ENCODE measurements around the gene OAF. TPM values are rescaled to one million over a fixed set of nuclear protein-coding genes. Genes with fewer than 3 reads are reported as not detected.

Gene OAF
- total and polyA plus RNA-seq, 10 donors, result 10.6 to 148 (median 73.6) TPM

DNA sequence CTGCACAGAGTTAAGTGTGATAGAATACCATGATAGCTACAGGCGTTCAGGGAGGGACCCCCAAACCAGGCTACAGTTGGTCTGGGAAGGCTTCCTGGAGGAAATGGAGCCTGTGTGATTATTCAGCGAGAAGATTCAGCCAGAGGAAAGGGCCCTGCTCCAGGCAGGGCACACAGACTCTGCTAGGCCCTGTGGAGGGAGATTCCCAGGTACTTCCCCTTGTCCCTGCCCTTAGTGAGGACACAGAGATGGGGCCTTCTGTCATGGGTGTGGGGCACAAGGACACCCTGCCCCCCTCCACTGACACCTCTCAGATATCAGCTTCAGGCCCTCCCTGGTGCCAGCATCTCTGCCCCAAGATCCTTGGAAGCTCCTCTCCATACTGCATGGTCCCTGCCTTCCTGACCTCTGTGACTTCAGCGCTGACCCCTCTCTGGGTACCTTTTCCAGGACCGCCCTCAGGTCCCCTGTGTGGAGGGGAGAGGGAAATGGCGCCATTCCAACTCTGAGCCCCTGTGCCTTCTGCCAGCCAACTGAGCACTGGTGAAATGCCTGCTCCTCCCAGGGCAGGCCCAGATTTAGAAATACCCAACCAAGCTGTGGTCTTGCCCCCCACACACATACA is 16.5 kb downstream of the OAF start:
- Histone ChIP-seq H3K36me3 (peaks cover 0 to 36% (median 0%) of the 10 kb centered on the region in 6 donors), H3K9me3 (no peaks in the 10 kb centered on the region), H3K27me3 (replicated peaks in 1 of 7) (peaks cover 0 to 7% (median 0%) of the 10 kb centered on the region in 7 donors), H3K27ac (peak overlapping the region in 5 of 8 donors; percentile 44 to 79 (median 73)), H3K4me1 (peaks cover 14 to 58% (median 43%) of the 10 kb centered on the region in 6 donors), H3K4me3 (no peak overlapping the region)
- WGBS, 5 donors, result 73 to 85% (median 79%) methylated on average over 5 of the region's 5 CpGs
- DNase-seq, result no peak
- TF ChIP-seq POLR2AphosphoS5 (IDR thresholded peaks at IDR 0.05), result no peak
- no peak for TF ChIP-seq POLR2A (IDR thresholded peaks at IDR 0.05)
- TF ChIP-seq, protein P1, sequence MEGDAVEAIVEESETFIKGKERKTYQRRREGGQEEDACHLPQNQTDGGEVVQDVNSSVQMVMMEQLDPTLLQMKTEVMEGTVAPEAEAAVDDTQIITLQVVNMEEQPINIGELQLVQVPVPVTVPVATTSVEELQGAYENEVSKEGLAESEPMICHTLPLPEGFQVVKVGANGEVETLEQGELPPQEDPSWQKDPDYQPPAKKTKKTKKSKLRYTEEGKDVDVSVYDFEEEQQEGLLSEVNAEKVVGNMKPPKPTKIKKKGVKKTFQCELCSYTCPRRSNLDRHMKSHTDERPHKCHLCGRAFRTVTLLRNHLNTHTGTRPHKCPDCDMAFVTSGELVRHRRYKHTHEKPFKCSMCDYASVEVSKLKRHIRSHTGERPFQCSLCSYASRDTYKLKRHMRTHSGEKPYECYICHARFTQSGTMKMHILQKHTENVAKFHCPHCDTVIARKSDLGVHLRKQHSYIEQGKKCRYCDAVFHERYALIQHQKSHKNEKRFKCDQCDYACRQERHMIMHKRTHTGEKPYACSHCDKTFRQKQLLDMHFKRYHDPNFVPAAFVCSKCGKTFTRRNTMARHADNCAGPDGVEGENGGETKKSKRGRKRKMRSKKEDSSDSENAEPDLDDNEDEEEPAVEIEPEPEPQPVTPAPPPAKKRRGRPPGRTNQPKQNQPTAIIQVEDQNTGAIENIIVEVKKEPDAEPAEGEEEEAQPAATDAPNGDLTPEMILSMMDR (IDR thresholded peaks at IDR 0.05 in 8 of 11, conservative IDR thresholded peaks at IDR 0.05 in 3 of 11), result no peak
- intact Hi-C loops (cut with DNase I; ENCODE audit: low total_unique reads), result no loop called here

- Histone ChIP-seq H3K4me1 (peaks cover 14 to 43% (median 30%) of the 10 kb centered on the region in 6 donors), H3K27me3 (replicated peaks in 1 of 7) (peaks cover 0 to 22% (median 0%) of the 10 kb centered on the region in 7 donors), H3K27ac (peak overlapping the region in 1 of 8 donors; percentile 9), H3K4me3 (no peak overlapping the region), H3K36me3 (peaks cover 0 to 36% (median 0%) of the 10 kb centered on the region in 6 donors), H3K9me3 (no peaks in the 10 kb centered on the region)
- WGBS, 5 donors, result 82 to 96% (median 84%) methylated on average over 7 to 16 of the region's 16 CpGs
- TF ChIP-seq, protein P1 (IDR thresholded peaks at IDR 0.05 in 8 of 11, conservative IDR thresholded peaks at IDR 0.05 in 3 of 11), result peak in 3 of 11 experiments; percentile 10 to 22 (median 15)
- TF ChIP-seq POLR2A (IDR thresholded peaks at IDR 0.05) (no peak), POLR2AphosphoS5 (IDR thresholded peaks at IDR 0.05) (peak in 1 of 3 donors; percentile 24)
- DNase-seq, result no peak
- intact Hi-C loops (cut with DNase I; ENCODE audit: low total_unique reads), result loop anchor here (2.0 kb wide), 1 partner anchor 56 kb away; no protein-coding TSS in a partner anchor
These were observed 18.1 kb downstream of the OAF start for GRCh38 chr11:120228794-120229384.

GRCh38 chr11:120229451-120230424 is 18.9 kb downstream of the OAF start:
- no peak for DNase-seq
- intact Hi-C loops (cut with DNase I; ENCODE audit: low total_unique reads), result loop anchor here (2.0 to 5.0 kb wide), 2 partner anchors 57 to 73 kb away; no protein-coding TSS in a partner anchor
- Histone ChIP-seq H3K4me3 (no peak overlapping the region), H3K27me3 (replicated peaks in 1 of 7) (peaks cover 0 to 30% (median 0%) of the 10 kb centered on the region in 7 donors), H3K36me3 (peaks cover 0 to 36% (median 0%) of the 10 kb centered on the region in 6 donors), H3K27ac (peak overlapping the region in 1 of 8 donors; percentile 9), H3K4me1 (peaks cover 10 to 41% (median 27%) of the 10 kb centered on the region in 6 donors), H3K9me3 (no peaks in the 10 kb centered on the region)
- TF ChIP-seq POLR2AphosphoS5 (IDR thresholded peaks at IDR 0.05), result no peak
- TF ChIP-seq, protein P1 (IDR thresholded peaks at IDR 0.05 in 8 of 11, conservative IDR thresholded peaks at IDR 0.05 in 3 of 11), result peak; percentile 26 to 69 (median 52)
- 63 to 71% (median 66%) methylated on average over 17 of the region's 17 CpGs for WGBS, 5 donors

All from spleen (tissue), 11 donors.